ENCODE data around the gene PTPRG.
A peak's percentile ranks its signal among the peaks of the same experiment; 100 is the strongest.

Gene PTPRG

GRCh38 chr3:61624300-61624699 is 62.9 kb downstream of the PTPRG start:
- no peak for DNase-seq

GRCh38 chr3:61625429-61625828 is 64.1 kb downstream of the PTPRG start:
- DNase-seq = no peak

GRCh38 chr3:61626484-61626883 is 65.1 kb downstream of the PTPRG start:
- no peak for DNase-seq

- no peak for DNase-seq
These were observed 66.4 kb downstream of the PTPRG start for GRCh38 chr3:61627768-61628185.

- DNase-seq = no peak
These were observed 67.3 kb downstream of the PTPRG start for GRCh38 chr3:61628636-61629035.

- no peak for DNase-seq
These were observed 68.1 kb downstream of the PTPRG start for GRCh38 chr3:61629442-61629841.

- DNase-seq = no peak
These were observed 69.9 kb downstream of the PTPRG start for GRCh38 chr3:61631108-61631769.

- DNase-seq = no peak
These were observed 71.3 kb downstream of the PTPRG start for GRCh38 chr3:61632568-61633175.

- DNase-seq = peak; percentile 1
These were observed 73.3 kb downstream of the PTPRG start for GRCh38 chr3:61634678-61635077.

- DNase-seq = no peak
These were observed 76.0 kb downstream of the PTPRG start for GRCh38 chr3:61637088-61638051.

GRCh38 chr3:61638741-61639140 is 77.4 kb downstream of the PTPRG start:
- DNase-seq = no peak

- DNase-seq = no peak
These were observed 78.6 kb downstream of the PTPRG start for GRCh38 chr3:61639991-61640390.

GRCh38 chr3:61645148-61645547 is 83.8 kb downstream of the PTPRG start:
- DNase-seq = peak; percentile 79

GRCh38 chr3:61646360-61646759 is 85.0 kb downstream of the PTPRG start:
- DNase-seq = no peak

- DNase-seq = no peak
These were observed 85.6 kb downstream of the PTPRG start for GRCh38 chr3:61646851-61647525.

- no peak for DNase-seq
These were observed 87.1 kb downstream of the PTPRG start for GRCh38 chr3:61648481-61648880.

GRCh38 chr3:61649381-61650170 is 88.2 kb downstream of the PTPRG start:
- no peak for DNase-seq

GRCh38 chr3:61650276-61650675 is 88.9 kb downstream of the PTPRG start:
- DNase-seq = no peak

GRCh38 chr3:61650719-61651410 is 89.5 kb downstream of the PTPRG start:
- DNase-seq = no peak

- no peak for DNase-seq
These were observed 96.3 kb downstream of the PTPRG start for GRCh38 chr3:61657689-61658088.

GRCh38 chr3:61662861-61663260 is 101.5 kb downstream of the PTPRG start:
- DNase-seq = no peak

Measured in DMS53 (cell line).